NCI-H748 treated with DMSO at 0.1 percent for 48 hours (cell line): ENCODE data around the gene PDE6B.
"Not testable (repeated sequence)": the region's sequence is repeated elsewhere in the genome, so short reads cannot be mapped to it uniquely, and the experiment has no call there.

Source experiments
- DNase-seq: peaks from one replicate; lab custom pipeline; 2025; lab: John Stamatoyannopoulos, UW

Gene PDE6B

DNA sequence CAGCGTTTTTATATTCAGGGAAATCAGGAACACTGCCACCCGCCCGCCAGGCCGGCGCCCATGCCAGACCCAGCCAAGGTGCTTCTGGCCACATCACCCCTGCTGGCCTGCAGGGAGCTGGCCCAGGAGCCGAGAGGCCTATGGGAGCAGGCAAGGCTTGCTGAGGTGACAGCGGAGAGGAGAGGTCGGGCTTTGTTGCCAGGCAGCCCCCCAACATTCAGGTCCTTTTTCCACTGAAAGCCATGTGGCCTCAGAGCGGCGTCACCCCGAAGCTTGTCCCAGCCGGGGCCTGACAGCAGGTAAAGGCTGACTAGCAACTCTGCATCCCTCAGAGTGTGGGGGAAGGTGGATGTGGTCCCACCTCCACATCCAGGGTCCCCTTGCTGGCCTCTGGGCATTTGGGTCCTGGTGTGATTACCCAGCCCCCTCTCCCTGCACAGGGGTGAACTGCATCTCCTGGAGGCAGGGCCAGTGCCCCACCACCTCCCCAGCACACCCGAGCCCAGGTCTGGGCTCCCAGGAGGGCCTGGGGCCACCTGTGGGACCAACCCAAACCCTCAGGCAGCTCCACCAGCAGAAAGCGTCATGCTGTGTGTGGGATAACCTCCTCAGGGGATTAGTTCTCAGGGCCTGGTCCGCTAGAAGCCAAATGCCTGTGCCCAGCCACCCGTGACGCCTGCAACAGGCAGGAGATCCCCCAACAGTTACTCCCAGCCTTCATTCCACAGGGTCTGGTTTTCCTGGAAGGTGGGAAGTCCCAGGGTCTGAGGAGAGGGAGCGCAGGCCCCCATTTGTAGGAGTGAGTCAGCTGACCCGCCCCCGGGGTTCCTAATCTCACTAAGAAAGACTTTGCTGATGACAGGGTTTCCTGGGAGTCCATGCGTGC, at the start of gene PDE6B:
PDE6B (plus strand) TSS at position 869 of the 886 bp plus-strand sequence. CDS start 54 bp downstream, outside the sequence.
- DNase-seq, result no peak

DNA sequence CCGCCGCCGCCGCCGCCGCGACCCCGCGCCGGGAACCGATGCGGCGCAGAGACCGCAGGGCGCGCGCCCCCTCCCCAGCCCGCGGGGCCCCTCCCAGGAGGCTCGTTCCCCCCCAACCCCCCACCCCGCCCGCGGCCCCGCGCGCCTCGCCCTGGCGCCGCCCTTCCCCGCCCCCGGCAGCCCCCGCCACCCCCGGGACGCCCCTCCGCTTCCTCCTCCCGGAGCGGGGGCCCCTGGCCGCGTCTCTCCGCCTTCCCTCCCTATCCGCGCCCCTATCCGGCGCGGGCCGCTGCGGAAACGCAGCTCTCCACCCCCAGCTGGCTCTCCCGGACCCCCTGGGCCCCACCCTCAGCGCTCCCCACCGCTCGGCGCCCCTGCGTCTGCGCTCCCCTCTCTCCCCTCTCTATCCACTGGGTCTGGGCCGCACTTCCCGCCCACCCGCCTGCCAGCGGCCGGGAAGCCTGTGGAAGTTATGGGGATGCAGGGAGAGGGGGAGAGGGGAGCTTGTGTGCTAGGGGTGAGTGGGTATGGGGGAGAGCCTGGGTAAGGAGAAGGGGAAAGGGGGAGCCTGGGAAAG, 49.0 kb upstream of the PDE6B start, which contains the start of gene TMEM271:
TMEM271 (minus strand) TSS at position 51 of the 577 bp plus-strand sequence. CDS start 233 bp downstream, outside the sequence.
- no peak for DNase-seq

DNA sequence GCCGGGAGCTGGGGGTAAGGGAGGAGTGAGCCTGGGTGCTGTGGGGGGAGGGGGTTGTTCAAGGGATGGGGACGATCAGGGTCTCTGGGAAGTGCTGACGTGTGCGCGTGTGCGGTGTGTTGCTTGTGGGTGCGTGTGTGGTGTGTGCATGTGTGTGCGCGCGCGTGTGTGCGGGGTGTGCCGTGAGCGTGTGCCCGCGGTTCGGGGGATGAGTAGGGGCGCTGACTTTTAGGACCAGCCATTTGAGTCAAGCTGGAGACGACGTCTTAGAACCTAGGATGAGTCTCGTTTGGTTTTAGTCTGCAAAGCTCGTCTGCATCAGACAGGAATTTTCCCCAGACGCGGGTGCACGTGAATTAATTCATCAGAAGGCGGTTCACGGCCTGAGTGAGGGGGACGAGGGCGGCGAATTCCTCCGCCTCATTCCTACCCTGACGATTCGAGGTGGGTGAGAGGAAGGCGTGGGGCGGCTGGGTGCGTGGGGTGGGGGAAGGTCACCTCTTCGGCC, 48.3 kb upstream of the PDE6B start:
- no peak for DNase-seq

DNA sequence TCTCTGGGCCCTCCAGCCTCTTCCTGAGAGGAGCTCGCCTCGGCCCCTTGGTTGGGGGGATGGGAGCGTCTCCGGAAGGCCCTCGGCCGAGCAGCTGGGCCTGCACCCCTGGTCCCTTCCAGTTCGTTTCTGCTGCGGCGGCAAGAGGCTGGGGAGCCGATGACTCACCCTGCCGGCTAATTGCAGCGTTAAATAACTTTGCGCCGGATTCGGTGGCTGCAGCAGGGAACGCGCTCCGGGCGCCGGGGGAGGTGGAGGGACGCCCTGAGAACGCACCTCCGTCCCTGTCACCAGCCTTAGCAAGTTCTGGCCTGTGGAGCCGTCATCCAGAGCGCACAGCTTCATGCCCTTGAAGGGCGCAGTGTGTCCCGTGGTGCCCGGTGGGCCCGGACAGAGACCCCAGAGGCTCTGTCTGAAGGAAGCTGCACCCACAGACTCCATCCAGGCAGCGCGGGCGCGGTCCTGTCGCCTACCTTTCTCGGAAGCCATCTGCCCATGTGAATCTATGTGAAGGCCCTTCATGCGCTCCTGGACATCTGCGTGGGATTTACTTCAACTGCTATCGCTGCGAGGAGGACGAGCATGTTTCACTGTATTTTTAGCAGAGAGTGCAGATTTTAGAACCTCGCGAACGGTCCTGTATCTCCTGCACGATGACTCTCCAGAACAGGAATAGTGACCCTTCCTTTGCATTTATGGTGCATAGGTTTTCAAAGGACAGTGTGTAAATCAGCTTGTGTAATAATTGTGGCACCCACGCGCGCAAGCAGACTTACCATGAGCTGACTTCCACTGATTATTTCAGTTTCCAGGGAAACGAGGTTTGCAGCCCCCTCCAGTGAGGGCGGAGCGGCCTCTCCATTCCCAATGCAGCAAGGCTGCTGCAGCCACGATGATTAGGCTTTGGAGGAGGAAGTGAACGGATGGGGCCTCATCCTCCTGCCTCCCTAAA, 47.6 kb upstream of the PDE6B start:
- DNase-seq, result no peak

- DNase-seq, result no peak
Measured at GRCh38 chr4:578451-579443, 46.6 kb upstream of the PDE6B start.

DNA sequence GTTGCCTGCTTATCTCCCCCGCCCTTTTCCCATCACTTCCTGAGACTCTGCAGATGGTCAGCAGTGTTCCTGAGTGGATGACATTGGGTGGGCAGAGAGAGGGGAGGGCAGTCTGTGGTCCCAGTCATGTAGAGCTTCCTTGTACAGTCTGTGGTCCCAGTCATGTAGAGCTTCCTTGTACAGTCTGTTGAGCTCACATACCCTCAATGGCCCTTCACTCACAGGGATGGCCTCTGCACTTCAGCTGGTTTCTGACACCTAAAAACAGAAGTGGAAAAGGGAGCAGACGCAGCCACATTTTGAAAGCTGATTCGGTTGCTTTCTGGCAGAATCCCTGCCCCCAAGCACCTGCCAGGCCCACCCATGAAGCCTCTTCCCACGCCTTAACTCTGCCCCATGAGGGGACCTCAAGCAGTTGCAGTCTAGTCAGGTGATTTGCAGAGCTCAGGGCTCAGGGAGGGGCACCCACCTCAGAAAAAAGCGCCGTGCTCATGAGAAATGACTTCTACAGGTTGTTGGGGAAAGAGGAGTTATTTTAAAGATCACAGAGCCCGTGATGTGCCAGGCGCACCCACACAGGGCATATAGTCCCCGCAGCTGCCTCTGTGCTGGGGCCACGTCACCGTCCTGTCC, 45.7 kb upstream of the PDE6B start:
- DNase-seq, result no peak

DNA sequence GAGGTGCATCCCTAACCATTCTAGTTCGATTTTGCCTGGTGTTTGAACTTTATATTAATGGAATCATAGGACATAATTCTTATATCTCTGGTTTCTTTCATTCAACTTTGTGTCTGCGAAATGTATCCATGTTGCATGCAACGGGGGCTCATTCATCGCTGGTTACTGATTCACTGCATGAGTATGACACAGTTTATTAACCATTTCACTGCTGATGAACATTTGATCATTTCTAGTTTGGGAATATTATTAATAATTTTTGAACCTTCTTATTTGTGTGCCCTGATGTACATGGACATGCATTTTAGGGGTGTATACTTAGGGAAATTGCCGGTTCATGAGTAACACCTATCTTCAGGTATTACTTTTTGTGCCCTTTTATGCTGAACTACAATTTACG, 44.2 kb upstream of the PDE6B start:
- no peak for DNase-seq

GRCh38 chr4:581753-582361, 43.5 kb upstream of the PDE6B start:
- no peak for DNase-seq

- DNase-seq, result no peak
Measured at GRCh38 chr4:583820-584219, 41.6 kb upstream of the PDE6B start.

DNA sequence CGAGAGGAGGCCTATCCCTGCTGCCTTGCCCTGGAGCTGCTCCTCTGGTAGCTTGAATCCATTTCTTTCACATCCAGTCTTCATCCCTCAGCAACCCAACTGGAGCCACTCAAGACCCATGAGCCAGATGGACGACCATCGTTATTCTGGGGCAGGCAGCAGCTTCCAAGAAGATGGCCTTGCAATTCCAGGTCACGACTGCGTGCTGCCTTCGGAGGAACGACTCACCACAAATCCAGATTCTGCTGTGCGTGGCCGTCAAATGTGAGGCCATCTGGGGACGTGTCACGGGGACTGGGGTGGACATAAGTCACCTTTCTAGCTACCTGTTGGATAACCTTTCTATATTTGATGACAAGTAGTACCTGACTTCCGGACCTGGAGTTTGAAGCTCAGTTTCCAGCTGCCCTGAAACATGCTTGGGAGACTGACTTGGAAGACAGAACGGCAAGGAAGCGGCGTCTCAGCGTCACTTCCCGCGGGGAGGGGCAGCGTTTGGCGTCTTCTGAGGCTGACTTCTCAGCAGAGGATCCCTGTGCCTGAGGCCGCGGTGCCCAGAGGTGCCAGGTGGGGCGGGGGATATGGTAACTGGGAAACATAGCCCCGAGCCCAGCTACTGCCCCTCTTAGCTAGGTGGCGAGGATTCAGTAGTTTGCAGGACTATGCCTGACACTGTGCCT, 37.6 kb upstream of the PDE6B start:
- DNase-seq, result no peak

GRCh38 chr4:588351-588849, 37.0 kb upstream of the PDE6B start:
- no peak for DNase-seq

GRCh38 chr4:589219-589963, 36.0 kb upstream of the PDE6B start:
- no peak for DNase-seq

DNA sequence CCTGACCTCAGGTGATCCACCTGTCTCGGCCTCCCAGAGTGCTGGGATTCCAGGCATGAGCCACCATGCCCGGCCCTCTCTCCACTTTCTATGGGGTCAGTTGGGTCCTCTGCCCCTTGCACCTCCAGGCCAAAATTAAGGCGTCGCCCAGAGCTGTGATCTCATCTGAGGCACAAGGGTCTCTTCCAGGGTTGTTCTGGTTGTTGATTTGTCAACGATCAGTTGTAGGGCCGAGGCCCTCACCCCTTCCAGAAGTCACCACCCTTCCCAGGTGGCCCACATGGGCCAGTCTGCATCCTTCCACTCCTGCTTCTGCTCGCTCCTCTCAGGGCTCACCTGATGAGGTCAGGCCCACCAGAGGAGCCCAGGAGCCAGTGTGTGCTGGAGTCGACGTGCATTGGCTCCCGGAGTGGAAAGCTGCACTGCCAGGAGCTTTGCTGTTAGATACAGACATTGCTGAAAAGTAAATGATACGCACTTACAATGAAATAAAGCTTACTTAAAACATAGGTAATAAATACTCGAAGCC, 35.0 kb upstream of the PDE6B start:
- no peak for DNase-seq

GRCh38 chr4:592178-592577, 33.2 kb upstream of the PDE6B start:
- DNase-seq, result not testable (repeated sequence)

DNA sequence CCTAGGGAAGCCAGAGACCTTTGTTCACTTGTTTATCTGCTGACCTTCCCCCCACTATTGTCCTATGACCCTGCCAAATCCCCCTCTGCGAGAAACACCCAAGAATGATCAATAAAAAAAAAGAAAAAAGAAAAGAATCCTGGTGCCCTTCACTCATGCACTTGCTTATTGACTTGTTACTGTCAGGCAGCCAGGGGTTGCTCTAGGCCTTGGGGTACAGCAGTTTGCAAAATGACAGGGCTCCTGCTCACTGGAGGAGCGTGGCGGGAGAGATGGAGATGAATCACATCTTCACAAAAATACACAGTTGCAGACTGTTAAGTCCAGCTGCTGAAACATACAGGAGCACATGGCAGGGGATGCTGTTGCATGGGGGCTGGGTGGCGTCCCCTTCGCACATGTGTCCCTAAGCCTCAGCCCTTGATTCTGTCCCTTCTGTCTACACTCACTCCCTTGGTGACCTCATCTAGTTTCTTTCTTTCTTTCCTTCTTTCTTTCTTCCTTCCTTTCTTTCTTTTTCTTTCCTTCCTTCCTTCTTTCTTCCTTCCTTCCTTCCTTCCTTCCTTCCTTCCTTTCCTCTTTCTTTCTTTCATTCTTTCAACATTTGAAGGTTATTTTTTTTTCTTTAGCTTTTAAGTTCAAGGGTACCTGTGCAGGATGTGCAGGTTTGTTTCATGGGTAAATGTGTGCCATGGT, 32.4 kb upstream of the PDE6B start:
- no peak for DNase-seq

GRCh38 chr4:598925-599324, 26.4 kb upstream of the PDE6B start:
- no peak for DNase-seq

- no peak for DNase-seq
Measured at GRCh38 chr4:600166-600565, 25.2 kb upstream of the PDE6B start.
